GM23338 (cell line): ENCODE data around the gene PRSS50. TPM values are rescaled to one million over a fixed set of nuclear protein-coding genes. Genes with fewer than 3 reads are reported as not detected.

Source experiments
- ATAC-seq: fragments of 200-7000 bp; cut with Tn5 transposase; 3 replicates; pipeline ENCODE4 v1.9.1; 2020
- DNase-seq: peaks from one replicate; pipeline ENCODE4 v3.0.0-alpha.2; 2015; ENCODE audit warnings: low spot score
- H2AFZ ChIP-seq: fragments of 200-600 bp; sonication (generic); 2 replicates; pipeline ENCODE4 v1.8.0; 2016; ENCODE audit warnings: antibody characterized with exemption, mild to moderate bottlenecking, moderate library complexity
- H3F3A ChIP-seq: fragments of 200-600 bp; sonication (generic); replicated peaks from 2 replicates; pipeline ENCODE4 v1.8.0; 2017; ENCODE audit warnings: antibody characterized with exemption, mixed run types, low read depth
- H3K27ac ChIP-seq: fragments of 200-600 bp; sonication (generic); 2 replicates; pipeline ENCODE4 v1.6.1; 2016; ENCODE audit warnings: low read depth
- H3K27me3 ChIP-seq: fragments of 200-600 bp; sonication (generic); 2 replicates; pipeline ENCODE4 v1.8.0; 2016; ENCODE audit warnings: mild to moderate bottlenecking, mixed run types, moderate library complexity; ENCODE audit not compliant: insufficient read depth
- H3K36me3 ChIP-seq: fragments of 200-600 bp; sonication (generic); 2 replicates; pipeline ENCODE4 v1.8.0; 2016; ENCODE audit warnings: mild to moderate bottlenecking; ENCODE audit not compliant: insufficient read depth
- H3K4me1 ChIP-seq: fragments of 200-600 bp; sonication (generic); 2 replicates; pipeline ENCODE4 v1.8.0; 2016; ENCODE audit warnings: mild to moderate bottlenecking, moderate library complexity; ENCODE audit not compliant: insufficient read depth
- H3K4me2 ChIP-seq: fragments of 200-600 bp; sonication (generic); 2 replicates; pipeline ENCODE4 v1.7.1; 2017; ENCODE audit warnings: mixed run types
- H3K4me3 ChIP-seq: fragments of 200-600 bp; sonication (generic); 2 replicates; pipeline ENCODE4 v1.6.1; 2016; ENCODE audit warnings: mixed run types
- H3K79me2 ChIP-seq: fragments of 200-600 bp; sonication (generic); replicated peaks from 2 replicates; pipeline ENCODE4 v1.8.0; 2017; ENCODE audit warnings: mild to moderate bottlenecking; ENCODE audit not compliant: insufficient read depth
- H3K9me2 ChIP-seq: fragments of 200-600 bp; sonication (generic); 2 replicates; pipeline ENCODE4 v1.8.0; 2017; ENCODE audit not compliant: insufficient read depth
- H4K20me1 ChIP-seq: fragments of 200-600 bp; sonication (generic); replicated peaks from 2 replicates; pipeline ENCODE4 v1.8.0; 2017; ENCODE audit warnings: mild to moderate bottlenecking; ENCODE audit not compliant: insufficient read depth
- H3K27ac Mint-ChIP-seq: 2 replicates; pipeline ENCODE4 v1.8.0; 2020; ENCODE audit warnings: inconsistent platforms, mild to moderate bottlenecking, moderate library complexity, mixed read lengths
- H3K27me3 Mint-ChIP-seq: 3 replicates; pipeline ENCODE4 v1.8.0; 2022; ENCODE audit warnings: low read depth, mild to moderate bottlenecking, moderate library complexity, mixed read lengths, inconsistent platforms; ENCODE audit not compliant: insufficient read depth, poor library complexity
- H3K36me3 Mint-ChIP-seq: 3 replicates; pipeline ENCODE4 v1.8.0; 2021; ENCODE audit warnings: low read depth, mild to moderate bottlenecking, inconsistent platforms, moderate library complexity, mixed read lengths
- H3K4me1 Mint-ChIP-seq: 3 replicates; pipeline ENCODE4 v1.8.0; 2020; ENCODE audit warnings: mild to moderate bottlenecking, inconsistent platforms, mixed read lengths
- H3K4me3 Mint-ChIP-seq: 3 replicates; pipeline ENCODE4 v1.8.0; 2021; ENCODE audit warnings: moderate library complexity, mild to moderate bottlenecking, inconsistent platforms, mixed read lengths
- H3K9me3 Mint-ChIP-seq: 3 replicates; pipeline ENCODE4 v1.8.0; 2020; ENCODE audit warnings: moderate library complexity, mild to moderate bottlenecking, inconsistent platforms, mixed read lengths
- CREB1 ChIP-seq: fragments of 250-450 bp; sonication (Bioruptor Pico); IDR thresholded peaks from 2 replicates; pipeline ENCODE4 v1.5.0; 2020; ENCODE audit warnings: low read depth, mild to moderate bottlenecking, moderate library complexity
- CTCF ChIP-seq, 2 experiments: fragments of 200-600 bp in 1 of 2; sonication (generic) in 1 of 2; conservative IDR thresholded peaks; 2 replicates each; pipeline versions ENCODE4 v1.5.1 to v1.6.1; 2016 to 2017; ENCODE audit warnings: antibody characterized with exemption in 2 of 2, low read depth in 2 of 2, mild to moderate bottlenecking in 2 of 2, moderate library complexity in 1 of 2
- EZH2 ChIP-seq: fragments of 200-600 bp; sonication (generic); IDR thresholded peaks from one replicate; pipeline ENCODE4 v1.8.0; 2017; ENCODE audit warnings: antibody characterized with exemption, mild to moderate bottlenecking, low read depth; ENCODE audit not compliant: unreplicated experiment
- EZH2phosphoT487 ChIP-seq: fragments of 200-600 bp; sonication (generic); IDR thresholded peaks from one replicate; pipeline ENCODE4 v1.8.1; 2018; ENCODE audit warnings: antibody characterized with exemption; ENCODE audit not compliant: unreplicated experiment
- POLR2AphosphoS5 ChIP-seq: IDR thresholded peaks from 2 replicates; pipeline ENCODE4 v1.6.1; 2016; ENCODE audit warnings: antibody characterized with exemption, low read depth
- STAT1 ChIP-seq: IDR thresholded peaks from one replicate; pipeline ENCODE4 v1.6.1; 2016; ENCODE audit warnings: antibody characterized with exemption; ENCODE audit not compliant: unreplicated experiment
- ZNF331 ChIP-seq: fragments of 250-450 bp; sonication (Bioruptor Pico); IDR thresholded peaks from 2 replicates; pipeline ENCODE4 v1.5.0; 2020; ENCODE audit warnings: low read depth, mild to moderate bottlenecking, moderate library complexity
- ZNF462 ChIP-seq: fragments of 250-450 bp; sonication (Bioruptor Pico); IDR thresholded peaks from 2 replicates; pipeline ENCODE4 v1.5.0; 2020; ENCODE audit warnings: mild to moderate bottlenecking, moderate library complexity
- polyA plus RNA-seq: library from polyadenylated mRNA; unstranded; fragments of >200 nt; fragmentation: Nextera tagmentation; extraction: Ambion mirVana; gene quantifications from 2 replicates; pipeline ENCODE4 v1.2.1, GENCODE V29; 2016
- total RNA-seq: library from RNA; depleted of rRNA; stranded (reverse); fragments of >200 nt; shearing (Covaris generic); gene quantifications from 2 replicates; pipeline ENCODE4 v1.2.3, GENCODE V29; 2014

The PRSS50 gene
- total and polyA plus RNA-seq, 2 experiments from 2014 or later = 0.60 to 1.5 TPM

GRCh38 chr3:46711760-46712159 lies 5.9 kb downstream of the PRSS50 start (continued):
- no peak for TF ChIP-seq ZNF462 (CRISPR knock-in tag)
- TF ChIP-seq ZNF331 (CRISPR knock-in tag) = no peak
- no peak for TF ChIP-seq POLR2AphosphoS5
- TF ChIP-seq EZH2 = no peak

- no peaks in the 10 kb centered on the region for H3K9me3 Mint-ChIP-seq
- H3K27me3 Mint-ChIP-seq = peaks cover 4% of the 10 kb centered on the region
- Histone ChIP-seq H3K9me2 (no peaks in the 10 kb centered on the region), H3K4me1 (no peaks in the 10 kb centered on the region; the same call in 1 of the 2 replicates), H3K27me3 (no peaks in the 10 kb centered on the region), H3K4me3 (no peak overlapping the region), H2AFZ (no peak overlapping the region), H3K4me2 (no peak overlapping the region), H3F3A (no peaks in the 10 kb centered on the region), H4K20me1 (no peaks in the 10 kb centered on the region), H3K79me2 (no peaks in the 10 kb centered on the region), H3K27ac (no peak overlapping the region), H3K36me3 (no peaks in the 10 kb centered on the region)
- H3K4me3 Mint-ChIP-seq = no peak overlapping the region
- H3K36me3 Mint-ChIP-seq = no peaks in the 10 kb centered on the region
- no peak for ATAC-seq
- peaks cover 4% of the 10 kb centered on the region; the same call in 2 of the 3 replicates for H3K4me1 Mint-ChIP-seq
- DNase-seq = no peak
- no peak overlapping the region for H3K27ac Mint-ChIP-seq
- TF ChIP-seq EZH2phosphoT487 (no peak), EZH2 (no peak), ZNF462 (CRISPR knock-in tag) (no peak), CREB1 (CRISPR knock-in tag) (no peak), CTCF (conservative IDR thresholded peaks at IDR 0.05; ENCODE audit: low read depth in 2 of 2) (no peak), STAT1 (no peak)
These were observed 6.4 kb downstream of the PRSS50 start for GRCh38 chr3:46711305-46711704.
